ENCODE measurements around the gene ATF2.

Gene ATF2

DNA sequence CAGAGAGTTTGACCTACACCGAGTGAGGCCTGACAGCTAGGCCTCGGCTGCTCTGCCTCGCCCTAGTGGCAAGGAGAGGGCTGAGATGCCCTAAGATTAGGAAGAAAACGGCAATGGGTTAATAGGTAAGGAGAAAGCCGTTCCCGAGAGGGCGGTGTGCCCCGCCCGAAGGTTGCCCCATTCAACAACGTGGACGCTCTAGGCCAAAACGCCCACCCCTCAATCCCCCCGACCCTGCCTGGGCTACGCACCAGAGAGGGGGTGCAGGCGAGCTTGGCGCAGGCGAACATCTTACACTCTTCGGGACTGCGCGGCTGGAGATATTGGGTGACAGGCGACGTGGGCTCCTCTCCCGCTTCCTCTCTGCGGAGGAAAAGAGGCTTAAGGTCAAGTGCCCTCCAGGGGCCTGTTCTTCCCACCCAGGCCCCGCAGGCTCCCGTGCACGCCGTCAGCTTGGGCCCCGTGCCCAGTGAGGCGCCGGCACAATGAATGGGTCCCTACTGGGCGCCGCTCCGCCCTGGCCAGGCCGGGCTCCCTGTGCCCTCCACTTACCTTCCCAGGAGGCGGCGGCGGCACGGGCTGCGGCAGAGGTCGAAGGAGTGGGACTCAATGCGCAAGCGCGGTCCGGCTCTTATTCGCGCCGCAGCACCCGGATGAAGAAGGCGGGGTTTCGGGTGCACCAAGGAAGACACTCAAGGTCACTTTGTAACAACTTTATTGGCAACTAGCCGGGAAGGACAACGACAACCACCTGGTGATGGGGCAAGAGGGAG is 13.3 kb upstream of the ATF2 start, which contains the start of gene ATP5MC3:
Gene ATP5MC3, minus strand, starts transcription at position 607 of the 773 bp plus-strand sequence. Its CDS starts 317 bp downstream, at position 290.
- Histone ChIP-seq H3K27ac (peak within 1 kb of the TSS; percentile 76), H3K4me3 (ENCODE audit: low read depth, low read length) (peak within 1 kb of the TSS; percentile 94), H3K9me3 (ENCODE audit: severe bottlenecking) (no peaks in the 10 kb centered on the region), H3K36me3 (peaks cover 36% of the 10 kb centered on the region), H3K27me3 (ENCODE audit: insufficient read depth, low read depth, severe bottlenecking) (no peaks in the 10 kb centered on the region)
- peak; percentile 96 for DNase-seq
- TF ChIP-seq, protein P1, sequence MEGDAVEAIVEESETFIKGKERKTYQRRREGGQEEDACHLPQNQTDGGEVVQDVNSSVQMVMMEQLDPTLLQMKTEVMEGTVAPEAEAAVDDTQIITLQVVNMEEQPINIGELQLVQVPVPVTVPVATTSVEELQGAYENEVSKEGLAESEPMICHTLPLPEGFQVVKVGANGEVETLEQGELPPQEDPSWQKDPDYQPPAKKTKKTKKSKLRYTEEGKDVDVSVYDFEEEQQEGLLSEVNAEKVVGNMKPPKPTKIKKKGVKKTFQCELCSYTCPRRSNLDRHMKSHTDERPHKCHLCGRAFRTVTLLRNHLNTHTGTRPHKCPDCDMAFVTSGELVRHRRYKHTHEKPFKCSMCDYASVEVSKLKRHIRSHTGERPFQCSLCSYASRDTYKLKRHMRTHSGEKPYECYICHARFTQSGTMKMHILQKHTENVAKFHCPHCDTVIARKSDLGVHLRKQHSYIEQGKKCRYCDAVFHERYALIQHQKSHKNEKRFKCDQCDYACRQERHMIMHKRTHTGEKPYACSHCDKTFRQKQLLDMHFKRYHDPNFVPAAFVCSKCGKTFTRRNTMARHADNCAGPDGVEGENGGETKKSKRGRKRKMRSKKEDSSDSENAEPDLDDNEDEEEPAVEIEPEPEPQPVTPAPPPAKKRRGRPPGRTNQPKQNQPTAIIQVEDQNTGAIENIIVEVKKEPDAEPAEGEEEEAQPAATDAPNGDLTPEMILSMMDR (IDR thresholded peaks at IDR 0.05; ENCODE audit: low read depth, low read length), result 0 out of 2 replicates have a peak, but pooled peaks have one; percentile 2

DNA sequence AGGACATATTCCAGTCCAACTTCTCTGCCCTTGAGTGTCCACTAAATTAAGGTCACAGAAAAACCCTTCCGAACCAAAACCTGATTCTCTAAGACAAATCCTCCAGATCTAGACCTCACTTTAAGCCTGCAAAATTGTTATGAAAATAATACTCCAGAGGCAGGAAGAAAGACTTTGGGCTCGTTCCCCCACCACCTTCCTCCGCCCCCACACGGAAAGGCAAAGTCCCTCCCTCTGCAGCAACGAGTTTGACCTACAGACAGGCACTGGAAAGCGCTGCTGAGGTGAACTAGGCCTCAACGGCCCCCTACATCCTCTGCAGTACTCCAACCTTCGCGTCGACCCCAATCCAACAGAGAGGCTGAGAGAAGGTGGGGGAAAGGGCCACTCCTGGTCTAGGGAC is 12.7 kb upstream of the ATF2 start:
- peak; percentile 26 for DNase-seq
- H3K9me3 ChIP-seq (ENCODE audit: severe bottlenecking), result no peaks in the 10 kb centered on the region
- peaks cover 36% of the 10 kb centered on the region for H3K36me3 ChIP-seq

DNA sequence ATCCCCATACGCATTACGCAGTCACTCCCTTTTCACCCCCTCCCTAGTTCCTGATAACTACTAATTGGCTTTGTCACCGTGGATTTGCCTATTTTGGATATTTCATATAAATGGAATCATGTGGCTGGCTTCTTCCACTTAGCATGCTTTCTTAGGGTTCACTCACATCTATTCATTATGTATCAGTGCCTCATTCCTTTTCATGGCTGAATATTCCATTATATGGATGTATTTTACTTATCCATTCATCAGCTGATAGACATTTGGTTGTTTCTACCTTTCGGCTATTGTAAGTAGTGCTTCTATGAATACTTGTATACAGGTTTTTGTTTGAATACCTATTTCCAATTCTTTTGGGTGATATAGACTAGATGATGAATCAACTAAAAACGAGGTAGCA is 8.6 kb upstream of the ATF2 start:
- H3K9me3 ChIP-seq (ENCODE audit: severe bottlenecking), result no peaks in the 10 kb centered on the region
- peaks cover 39% of the 10 kb centered on the region for H3K36me3 ChIP-seq
- DNase-seq, result no peak
- H3K4me3 ChIP-seq (ENCODE audit: low read depth, low read length), result no peak overlapping the region
- no peak overlapping the region for H3K27ac ChIP-seq
- H3K27me3 ChIP-seq (ENCODE audit: insufficient read depth, low read depth, severe bottlenecking), result no peaks in the 10 kb centered on the region
- TF ChIP-seq, protein P1 (IDR thresholded peaks at IDR 0.05; ENCODE audit: low read depth, low read length), result no peak

More for the DNA sequence above, 12.7 kb upstream of the ATF2 start:
- TF ChIP-seq, protein P1 (IDR thresholded peaks at IDR 0.05; ENCODE audit: low read depth, low read length), result no peak
- Histone ChIP-seq H3K4me3 (ENCODE audit: low read depth, low read length) (peak overlapping the region; percentile 94), H3K27me3 (ENCODE audit: insufficient read depth, low read depth, severe bottlenecking) (no peaks in the 10 kb centered on the region), H3K27ac (peak overlapping the region; percentile 76)

DNA sequence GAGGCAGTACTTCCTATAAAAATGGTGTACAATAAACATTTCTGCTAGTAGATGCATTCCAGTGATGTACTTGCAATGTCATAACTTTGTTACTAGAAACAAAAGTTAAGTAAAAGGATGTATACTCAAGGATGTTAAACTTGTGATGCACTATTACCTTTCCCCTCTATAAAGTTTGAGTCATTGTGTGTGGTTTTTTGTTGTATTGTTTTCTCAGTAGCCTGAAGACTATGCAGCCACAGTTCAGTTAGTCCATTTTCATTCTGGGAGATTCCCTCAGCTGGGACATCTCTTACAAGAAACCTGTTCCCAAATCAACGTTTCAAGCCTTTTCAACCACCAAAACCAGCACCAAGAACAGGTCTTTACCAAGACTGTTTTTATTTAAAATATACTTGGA is 7.9 kb upstream of the ATF2 start:
- TF ChIP-seq, protein P1 (IDR thresholded peaks at IDR 0.05; ENCODE audit: low read depth, low read length), result no peak
- Histone ChIP-seq H3K9me3 (ENCODE audit: severe bottlenecking) (no peaks in the 10 kb centered on the region), H3K27me3 (ENCODE audit: insufficient read depth, low read depth, severe bottlenecking) (no peaks in the 10 kb centered on the region), H3K4me3 (ENCODE audit: low read depth, low read length) (no peak overlapping the region), H3K27ac (no peak overlapping the region), H3K36me3 (peaks cover 39% of the 10 kb centered on the region)
- no peak for DNase-seq

DNA sequence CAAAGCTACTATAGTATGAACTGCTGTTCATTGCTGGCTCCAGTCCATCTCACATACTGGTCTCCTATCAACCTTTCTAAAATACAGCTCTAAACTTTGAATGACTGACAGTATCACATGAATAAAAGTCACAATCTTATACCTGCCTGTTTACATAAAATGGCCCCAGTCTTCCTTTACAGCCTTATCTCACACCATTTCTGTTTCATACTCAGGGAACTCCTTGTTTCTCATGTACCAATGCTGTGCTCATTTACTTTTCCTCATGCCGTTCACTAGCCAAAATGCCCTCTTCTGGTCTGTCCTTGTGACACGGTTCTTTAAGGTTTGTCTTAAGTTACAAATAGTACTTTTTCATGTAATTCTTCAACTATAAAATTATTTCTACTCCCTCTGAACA is 7.3 kb upstream of the ATF2 start:
- Histone ChIP-seq H3K27ac (no peak overlapping the region), H3K27me3 (ENCODE audit: insufficient read depth, low read depth, severe bottlenecking) (no peaks in the 10 kb centered on the region), H3K9me3 (ENCODE audit: severe bottlenecking) (no peaks in the 10 kb centered on the region), H3K36me3 (peaks cover 39% of the 10 kb centered on the region), H3K4me3 (ENCODE audit: low read depth, low read length) (no peak overlapping the region)
- TF ChIP-seq, protein P1 (IDR thresholded peaks at IDR 0.05; ENCODE audit: low read depth, low read length), result no peak
- no peak for DNase-seq

Data from WERI-Rb-1 (cell line).